Left lung (tissue), 10 donors: ENCODE results near the gene GATA1. TPM values are rescaled to one million over a fixed set of nuclear protein-coding genes. Genes with fewer than 3 reads are reported as not detected.

Experiments
- ATAC-seq: fragments of 200-7000 bp; cut with Tn5 transposase; one replicate; pipeline ENCODE4 v1.9.1; 2020; ENCODE audit warnings: moderate library complexity
- DNase-seq, 4 donors: peaks; one replicate each; pipeline ENCODE4 v3.0.0-alpha.2; 2013 to 2020
- H3K27ac ChIP-seq, 2 donors: fragments of 200-600 bp; sonication (generic) in 1 of 2; one replicate each; pipeline versions ENCODE4 v1.5.0 to v1.8.0; 2020 to 2021
- H3K27me3 ChIP-seq, 2 donors: fragments of 200-600 bp; sonication (generic) in 1 of 2; one replicate each; pipeline versions ENCODE4 v1.5.0 to v1.8.0; 2020 to 2021
- H3K36me3 ChIP-seq, 2 donors: fragments of 200-600 bp; sonication (generic) in 1 of 2; one replicate each; pipeline versions ENCODE4 v1.5.0 to v1.8.0; 2020 to 2021
- H3K4me1 ChIP-seq, 2 donors: fragments of 200-600 bp; one replicate each; pipeline ENCODE4 v1.8.0; 2021
- H3K4me3 ChIP-seq, 2 donors: fragments of 200-600 bp; sonication (generic) in 1 of 2; one replicate each; pipeline versions ENCODE4 v1.5.0 to v1.8.0; 2020 to 2021; ENCODE audit warnings: mild to moderate bottlenecking in 1 of 2
- H3K9me3 ChIP-seq, 2 donors: fragments of 200-600 bp; sonication (generic) in 1 of 2; one replicate each; pipeline versions ENCODE4 v1.5.0 to v1.8.0; 2020 to 2021
- intact Hi-C, 2 donors: fragments of 100-400 bp; cut with DNase I; formaldehyde crosslinking; loops; one replicate each; pipeline versions ENCODE4 v1.11.2 to v1.14.2; 2022
- polyA plus RNA-seq, 6 donors: library from polyadenylated mRNA; unstranded; fragments of 120-200 nt; gene quantifications; one replicate each; pipeline ENCODE4 v1.2.1, GENCODE V29; 2013; ENCODE audit not compliant: insufficient read length in 6 of 6
- total RNA-seq, 2 donors: library from RNA; stranded (reverse); fragmentation: NEBNext Ultra II Directional; extraction: Animal tissue kit (Norgen Biotek cat#: 25700); gene quantifications; one replicate each; pipeline ENCODE4 v1.2.1, GENCODE V29; 2021
- TF ChIP-seq, protein P1 (sequence below), 2 donors: fragments of 200-600 bp; sonication (generic) in 1 of 2; IDR thresholded peaks; one replicate each; pipeline versions ENCODE4 v1.5.0 to v1.8.0; 2021; ENCODE audit warnings: antibody characterized with exemption in 2 of 2
- donor health status: DM: no; HTN: yes; CAD: no.
- donor health status: DM: no; HTN: no; CAD: no.

Gene GATA1
- total and polyA plus RNA-seq, 8 donors: 0.47 to 1.3 (median 0.77) TPM

DNA sequence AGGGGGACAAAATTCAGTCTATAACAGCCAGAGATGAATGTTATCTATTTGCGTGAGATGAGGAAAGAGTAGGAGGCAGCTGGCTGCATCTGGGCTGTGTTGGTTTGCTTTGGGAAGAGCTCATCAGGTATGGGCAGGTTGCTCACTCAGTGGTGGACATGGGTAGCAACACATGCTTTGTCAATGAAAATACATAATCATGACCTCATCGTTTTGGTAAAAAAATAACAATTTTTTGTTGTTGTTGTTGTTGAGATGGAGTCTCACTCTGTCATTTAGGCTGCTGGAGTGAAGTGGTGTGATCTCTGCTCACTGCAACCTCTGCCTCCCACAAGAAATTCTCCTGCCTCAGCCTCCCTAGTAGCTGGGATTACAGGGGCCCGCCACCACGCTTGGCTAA, 41.2 kb upstream of the GATA1 start:
- ATAC-seq (no peak), DNase-seq (no peak)
- Histone ChIP-seq H3K36me3 (no peaks in the 10 kb centered on the region), H3K4me3 (no peak overlapping the region), H3K27ac (no peak overlapping the region), H3K4me1 (no peaks in the 10 kb centered on the region), H3K9me3 (no peaks in the 10 kb centered on the region), H3K27me3 (no peaks in the 10 kb centered on the region)
- TF ChIP-seq, protein P1, sequence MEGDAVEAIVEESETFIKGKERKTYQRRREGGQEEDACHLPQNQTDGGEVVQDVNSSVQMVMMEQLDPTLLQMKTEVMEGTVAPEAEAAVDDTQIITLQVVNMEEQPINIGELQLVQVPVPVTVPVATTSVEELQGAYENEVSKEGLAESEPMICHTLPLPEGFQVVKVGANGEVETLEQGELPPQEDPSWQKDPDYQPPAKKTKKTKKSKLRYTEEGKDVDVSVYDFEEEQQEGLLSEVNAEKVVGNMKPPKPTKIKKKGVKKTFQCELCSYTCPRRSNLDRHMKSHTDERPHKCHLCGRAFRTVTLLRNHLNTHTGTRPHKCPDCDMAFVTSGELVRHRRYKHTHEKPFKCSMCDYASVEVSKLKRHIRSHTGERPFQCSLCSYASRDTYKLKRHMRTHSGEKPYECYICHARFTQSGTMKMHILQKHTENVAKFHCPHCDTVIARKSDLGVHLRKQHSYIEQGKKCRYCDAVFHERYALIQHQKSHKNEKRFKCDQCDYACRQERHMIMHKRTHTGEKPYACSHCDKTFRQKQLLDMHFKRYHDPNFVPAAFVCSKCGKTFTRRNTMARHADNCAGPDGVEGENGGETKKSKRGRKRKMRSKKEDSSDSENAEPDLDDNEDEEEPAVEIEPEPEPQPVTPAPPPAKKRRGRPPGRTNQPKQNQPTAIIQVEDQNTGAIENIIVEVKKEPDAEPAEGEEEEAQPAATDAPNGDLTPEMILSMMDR (IDR thresholded peaks at IDR 0.05): no peak
- intact Hi-C loops: no loop called here

GRCh38 chrX:48747415-48748016, 38.9 kb upstream of the GATA1 start:
- no peaks in the 10 kb centered on the region for H3K9me3 ChIP-seq
- no peaks in the 10 kb centered on the region for H3K27me3 ChIP-seq
- DNase-seq (no peak), ATAC-seq (no peak)
- TF ChIP-seq, protein P1 (IDR thresholded peaks at IDR 0.05): no peak
- intact Hi-C loops: no loop called here
- no peaks in the 10 kb centered on the region for H3K36me3 ChIP-seq
- no peaks in the 10 kb centered on the region for H3K4me1 ChIP-seq
- no peak overlapping the region for H3K4me3 ChIP-seq
- H3K27ac ChIP-seq: no peak overlapping the region

DNA sequence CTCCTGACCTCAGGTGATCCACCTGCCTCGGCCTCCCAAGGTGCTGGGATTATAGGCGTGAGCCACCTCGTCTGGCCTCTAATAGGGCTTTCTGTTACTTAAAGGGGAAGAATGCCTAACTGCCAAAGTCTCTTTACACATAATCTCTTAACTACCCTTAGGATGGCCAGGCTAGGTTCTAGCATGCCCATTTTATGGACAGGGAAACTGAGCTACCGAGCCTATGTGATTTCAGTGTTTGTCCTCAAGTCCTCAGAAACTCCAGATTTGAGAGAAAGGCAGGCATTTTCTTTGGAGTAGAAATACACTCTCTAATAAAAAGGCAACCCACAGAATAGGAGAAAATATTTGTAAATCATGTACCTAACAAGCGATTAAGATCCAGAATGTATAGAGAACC, 37.2 kb upstream of the GATA1 start:
- TF ChIP-seq, protein P1 (IDR thresholded peaks at IDR 0.05): no peak
- DNase-seq (no peak), ATAC-seq (no peak)
- Histone ChIP-seq H3K4me3 (no peak overlapping the region), H3K27ac (no peak overlapping the region), H3K4me1 (no peaks in the 10 kb centered on the region), H3K27me3 (no peaks in the 10 kb centered on the region), H3K9me3 (no peaks in the 10 kb centered on the region), H3K36me3 (no peaks in the 10 kb centered on the region)
- intact Hi-C loops: no loop called here

DNA sequence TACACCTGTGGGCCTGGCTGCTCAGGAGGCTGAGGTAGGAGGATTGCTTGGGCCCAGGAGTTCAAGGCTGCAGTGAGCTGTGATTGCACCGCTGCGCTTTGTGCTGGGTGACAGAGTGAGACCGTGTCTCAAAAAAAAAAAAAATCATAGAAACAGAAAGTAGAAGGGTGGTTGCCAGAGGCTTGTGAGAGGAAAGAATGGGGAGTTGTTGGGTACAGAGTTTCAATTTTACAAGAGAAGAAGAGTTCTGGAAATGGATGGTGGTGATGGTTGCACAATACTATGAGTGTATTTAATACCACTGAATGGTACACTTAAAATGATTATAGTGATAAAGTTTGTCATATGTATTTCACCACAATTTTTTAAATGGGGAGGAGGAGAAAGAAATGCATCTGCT, 35.0 kb upstream of the GATA1 start:
- no peaks in the 10 kb centered on the region for H3K4me1 ChIP-seq
- ATAC-seq: no peak
- intact Hi-C loops: no loop called here

DNA sequence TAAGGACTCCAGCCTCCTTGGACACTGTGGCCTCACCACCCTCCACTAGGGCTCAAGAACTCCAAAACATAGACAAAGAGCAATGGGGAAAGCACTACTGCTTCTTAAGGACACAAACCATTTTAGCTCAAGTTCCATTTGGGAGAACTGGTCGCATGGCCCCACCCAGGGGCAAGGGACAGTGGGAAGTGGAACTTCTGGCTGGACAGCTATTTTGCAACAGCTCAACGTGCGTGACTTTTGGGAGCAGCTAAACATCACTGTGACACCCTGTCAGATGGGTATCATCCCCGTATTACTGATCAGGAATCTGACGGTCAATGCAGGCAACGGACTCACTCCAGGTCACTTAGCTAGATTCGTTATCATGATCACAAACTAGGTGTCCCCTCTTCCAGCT, 33.9 kb upstream of the GATA1 start:
- no peak overlapping the region for H3K4me3 ChIP-seq
- H3K4me1 ChIP-seq: no peaks in the 10 kb centered on the region
- TF ChIP-seq, protein P1 (IDR thresholded peaks at IDR 0.05): no peak
- H3K9me3 ChIP-seq: no peaks in the 10 kb centered on the region
- no peak overlapping the region for H3K27ac ChIP-seq
- no peaks in the 10 kb centered on the region for H3K36me3 ChIP-seq
- H3K27me3 ChIP-seq: no peaks in the 10 kb centered on the region
- DNase-seq (no peak), ATAC-seq (no peak)
- intact Hi-C loops: no loop called here

More for the DNA sequence above, 35.0 kb upstream of the GATA1 start:
- no peaks in the 10 kb centered on the region for H3K36me3 ChIP-seq
- TF ChIP-seq, protein P1 (IDR thresholded peaks at IDR 0.05): no peak
- H3K27ac ChIP-seq: no peak overlapping the region
- no peaks in the 10 kb centered on the region for H3K9me3 ChIP-seq
- no peaks in the 10 kb centered on the region for H3K27me3 ChIP-seq
- no peak overlapping the region for H3K4me3 ChIP-seq
- no peak for DNase-seq
